ENCODE data around the gene TIMP2.
"Not testable (repeated sequence)": the region's sequence is repeated elsewhere in the genome, so short reads cannot be mapped to it uniquely, and the experiment has no call there.

TIMP2 gene

GRCh38 chr17:78884148-78884825, 40.9 kb downstream of the TIMP2 start:
- no peaks in the 10 kb centered on the region for H3K27me3 ChIP-seq (ENCODE audit: low read depth, low read length)
- H3K9me3 ChIP-seq (ENCODE audit: control insufficient read depth in 1 of 2, low read length in 2 of 2): no peaks in the 10 kb centered on the region
- H3K4me1 ChIP-seq (ENCODE audit: control insufficient read depth in 1 of 2, insufficient read depth in 2 of 2, low read length in 2 of 2): peaks cover 9 to 74% of the 10 kb centered on the region in 2 donors
- H3K36me3 ChIP-seq (ENCODE audit: control insufficient read depth in 1 of 2, insufficient read depth in 2 of 2, low read length in 2 of 2): no peaks in the 10 kb centered on the region
- H3K4me3 ChIP-seq (ENCODE audit: low read depth in 1 of 2, low read length in 2 of 2): peak overlapping the region; percentile 26 to 52
- peak overlapping the region; percentile 80 for H3K27ac ChIP-seq (ENCODE audit: low read length)

DNA sequence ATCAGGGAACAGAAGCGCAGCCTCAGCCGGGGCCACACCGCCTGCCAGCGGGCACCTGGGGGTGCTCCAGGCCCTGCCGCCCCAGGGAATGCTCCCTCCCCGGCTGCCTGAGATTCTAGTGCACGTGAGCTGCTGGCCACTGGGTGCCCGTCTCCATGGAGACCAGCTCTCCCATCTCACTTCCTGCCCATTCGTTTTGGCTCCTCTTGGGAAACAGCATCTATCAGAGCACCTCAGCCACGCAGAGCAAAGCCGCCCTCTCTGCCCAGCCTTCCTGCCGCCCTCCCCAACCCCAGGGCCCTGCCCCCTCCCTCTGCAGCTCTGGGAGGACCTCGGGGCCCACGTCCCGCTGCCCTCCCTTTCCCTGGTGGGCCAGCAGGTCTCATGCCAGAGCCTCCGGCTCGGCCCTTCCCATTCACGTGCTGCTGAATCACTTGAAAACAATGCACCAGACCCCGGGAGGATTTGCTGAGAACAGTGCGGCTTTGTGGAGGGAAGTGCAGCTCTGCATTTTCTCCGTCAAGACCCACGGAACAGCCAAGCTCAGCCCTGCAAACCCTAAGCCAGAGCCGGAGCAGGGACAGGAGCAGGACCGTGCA, 41.6 kb downstream of the TIMP2 start:
- peak overlapping the region; percentile 26 to 52 for H3K4me3 ChIP-seq (ENCODE audit: low read depth in 1 of 2, low read length in 2 of 2)
- H3K27ac ChIP-seq (ENCODE audit: low read length): peak overlapping the region; percentile 80
- H3K36me3 ChIP-seq (ENCODE audit: control insufficient read depth in 1 of 2, insufficient read depth in 2 of 2, low read length in 2 of 2): no peaks in the 10 kb centered on the region
- H3K4me1 ChIP-seq (ENCODE audit: control insufficient read depth in 1 of 2, insufficient read depth in 2 of 2, low read length in 2 of 2): peaks cover 15 to 77% of the 10 kb centered on the region in 2 donors
- H3K27me3 ChIP-seq (ENCODE audit: low read depth, low read length): no peaks in the 10 kb centered on the region
- H3K9me3 ChIP-seq (ENCODE audit: control insufficient read depth in 1 of 2, low read length in 2 of 2): no peaks in the 10 kb centered on the region

- Histone ChIP-seq H3K9me3 (ENCODE audit: control insufficient read depth in 1 of 2, low read length in 2 of 2) (no peaks in the 10 kb centered on the region), H3K36me3 (ENCODE audit: control insufficient read depth in 1 of 2, insufficient read depth in 2 of 2, low read length in 2 of 2) (no peaks in the 10 kb centered on the region), H3K27ac (ENCODE audit: low read length) (peak overlapping the region; percentile 80), H3K27me3 (ENCODE audit: low read depth, low read length) (no peaks in the 10 kb centered on the region), H3K4me1 (ENCODE audit: control insufficient read depth in 1 of 2, insufficient read depth in 2 of 2, low read length in 2 of 2) (peaks cover 15 to 80% of the 10 kb centered on the region in 2 donors), H3K4me3 (ENCODE audit: low read depth in 1 of 2, low read length in 2 of 2) (peak overlapping the region in 1 of 2 donors; percentile 52)
Measured at GRCh38 chr17:78883089-78883532, 42.1 kb downstream of the TIMP2 start.

DNA sequence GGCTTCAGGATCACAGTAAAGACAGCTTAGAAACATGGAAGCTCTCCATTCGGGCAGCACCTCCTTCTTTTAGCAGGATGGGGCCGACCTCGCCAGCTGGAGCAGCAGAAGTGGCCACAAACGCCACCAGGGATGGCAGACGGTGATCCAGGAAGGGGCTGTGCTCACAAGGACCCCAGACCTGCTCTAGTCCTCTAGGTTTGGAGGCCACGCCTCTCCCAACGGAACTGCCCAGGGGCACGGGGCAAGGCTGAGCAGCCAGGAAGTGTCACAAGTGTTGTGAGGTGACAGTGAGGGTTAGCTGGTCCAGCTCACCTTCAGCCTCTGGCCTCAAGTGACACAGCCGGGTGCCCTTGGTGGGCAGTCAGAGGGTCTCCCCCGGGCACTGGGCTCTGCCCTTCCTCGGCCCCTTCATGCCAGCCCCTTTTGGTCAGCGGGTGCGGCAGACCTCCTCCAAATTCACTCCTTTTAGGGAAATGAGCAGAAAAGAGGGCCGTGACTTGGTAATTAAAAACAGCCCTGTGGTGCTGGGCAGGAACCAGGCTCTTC, 42.6 kb downstream of the TIMP2 start:
- Histone ChIP-seq H3K9me3 (ENCODE audit: control insufficient read depth in 1 of 2, low read length in 2 of 2) (no peaks in the 10 kb centered on the region), H3K4me3 (ENCODE audit: low read depth in 1 of 2, low read length in 2 of 2) (peak overlapping the region in 1 of 2 donors; percentile 52), H3K27ac (ENCODE audit: low read length) (peak overlapping the region; percentile 80), H3K36me3 (ENCODE audit: control insufficient read depth in 1 of 2, insufficient read depth in 2 of 2, low read length in 2 of 2) (peaks cover 0 to 3% of the 10 kb centered on the region in 2 donors), H3K4me1 (ENCODE audit: control insufficient read depth in 1 of 2, insufficient read depth in 2 of 2, low read length in 2 of 2) (peaks cover 15 to 80% of the 10 kb centered on the region in 2 donors), H3K27me3 (ENCODE audit: low read depth, low read length) (no peaks in the 10 kb centered on the region)

- Histone ChIP-seq H3K27ac (ENCODE audit: low read length) (peak overlapping the region; percentile 83), H3K9me3 (ENCODE audit: control insufficient read depth in 1 of 2, low read length in 2 of 2) (no peaks in the 10 kb centered on the region), H3K36me3 (ENCODE audit: control insufficient read depth in 1 of 2, insufficient read depth in 2 of 2, low read length in 2 of 2) (peaks cover 0 to 3% of the 10 kb centered on the region in 2 donors), H3K27me3 (ENCODE audit: low read depth, low read length) (no peaks in the 10 kb centered on the region), H3K4me3 (ENCODE audit: low read depth in 1 of 2, low read length in 2 of 2) (peak overlapping the region; percentile 30 to 37), H3K4me1 (ENCODE audit: control insufficient read depth in 1 of 2, insufficient read depth in 2 of 2, low read length in 2 of 2) (peaks cover 18 to 76% of the 10 kb centered on the region in 2 donors)
Measured at GRCh38 chr17:78879635-78880186, 45.5 kb downstream of the TIMP2 start.

DNA sequence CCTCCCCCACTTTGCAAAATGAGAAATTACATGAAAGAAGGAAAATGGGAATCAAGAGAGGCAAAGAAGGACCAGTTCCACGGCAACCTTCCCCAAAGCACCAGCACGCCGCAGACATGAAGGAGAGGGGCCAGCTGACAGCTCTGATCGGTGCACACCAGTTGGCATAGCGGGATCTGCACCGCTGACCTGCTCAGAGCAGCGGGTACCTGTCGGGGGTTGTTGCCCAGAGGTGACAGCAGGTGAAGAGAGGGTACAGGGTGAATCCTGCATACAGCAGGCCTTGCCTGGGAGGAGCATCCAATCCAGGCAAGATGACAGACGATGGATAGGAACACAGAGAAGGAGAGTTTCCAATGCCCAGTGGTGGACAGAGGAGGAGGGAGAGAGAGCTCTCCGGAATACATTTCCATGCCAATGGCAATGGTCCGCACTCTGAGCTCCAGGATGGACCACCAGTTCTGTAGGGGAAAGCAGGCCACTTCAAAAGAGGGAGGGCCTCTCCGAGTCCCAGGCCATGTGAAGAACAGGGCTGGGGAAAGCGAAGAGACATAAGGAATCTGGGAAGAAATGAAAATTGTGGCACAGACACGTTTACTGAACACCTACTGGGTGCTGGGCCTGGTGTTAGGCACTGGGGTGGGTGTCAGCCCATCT, 46.2 kb downstream of the TIMP2 start:
- Histone ChIP-seq H3K36me3 (ENCODE audit: control insufficient read depth in 1 of 2, insufficient read depth in 2 of 2, low read length in 2 of 2) (peaks cover 0 to 3% of the 10 kb centered on the region in 2 donors), H3K4me3 (ENCODE audit: low read depth in 1 of 2, low read length in 2 of 2) (peak overlapping the region in 1 of 2 donors; percentile 30), H3K4me1 (ENCODE audit: control insufficient read depth in 1 of 2, insufficient read depth in 2 of 2, low read length in 2 of 2) (peaks cover 11 to 75% of the 10 kb centered on the region in 2 donors), H3K27me3 (ENCODE audit: low read depth, low read length) (no peaks in the 10 kb centered on the region), H3K9me3 (ENCODE audit: control insufficient read depth in 1 of 2, low read length in 2 of 2) (no peaks in the 10 kb centered on the region), H3K27ac (ENCODE audit: low read length) (peak overlapping the region; percentile 83)

- Histone ChIP-seq H3K4me3 (ENCODE audit: low read depth in 1 of 2, low read length in 2 of 2) (no peak overlapping the region), H3K9me3 (ENCODE audit: control insufficient read depth in 1 of 2, low read length in 2 of 2) (no peaks in the 10 kb centered on the region), H3K27me3 (ENCODE audit: low read depth, low read length) (no peaks in the 10 kb centered on the region), H3K27ac (ENCODE audit: low read length) (no peak overlapping the region), H3K36me3 (ENCODE audit: control insufficient read depth in 1 of 2, insufficient read depth in 2 of 2, low read length in 2 of 2) (peaks cover 3% of the 10 kb centered on the region in 2 donors), H3K4me1 (ENCODE audit: control insufficient read depth in 1 of 2, insufficient read depth in 2 of 2, low read length in 2 of 2) (peaks cover 11 to 75% of the 10 kb centered on the region in 2 donors)
Measured at GRCh38 chr17:78878261-78878660, 46.9 kb downstream of the TIMP2 start.

GRCh38 chr17:78876954-78877517, 48.2 kb downstream of the TIMP2 start:
- H3K9me3 ChIP-seq (ENCODE audit: control insufficient read depth in 1 of 2, low read length in 2 of 2); H3K27ac ChIP-seq (ENCODE audit: low read length); H3K27me3 ChIP-seq (ENCODE audit: low read depth, low read length); H3K4me3 ChIP-seq (ENCODE audit: low read depth in 1 of 2, low read length in 2 of 2): not testable (repeated sequence)
- Histone ChIP-seq H3K36me3 (ENCODE audit: control insufficient read depth in 1 of 2, insufficient read depth in 2 of 2, low read length in 2 of 2) (peaks cover 8 to 16% of the 10 kb centered on the region in 2 donors), H3K4me1 (ENCODE audit: control insufficient read depth in 1 of 2, insufficient read depth in 2 of 2, low read length in 2 of 2) (peaks cover 11 to 62% of the 10 kb centered on the region in 2 donors)

DNA sequence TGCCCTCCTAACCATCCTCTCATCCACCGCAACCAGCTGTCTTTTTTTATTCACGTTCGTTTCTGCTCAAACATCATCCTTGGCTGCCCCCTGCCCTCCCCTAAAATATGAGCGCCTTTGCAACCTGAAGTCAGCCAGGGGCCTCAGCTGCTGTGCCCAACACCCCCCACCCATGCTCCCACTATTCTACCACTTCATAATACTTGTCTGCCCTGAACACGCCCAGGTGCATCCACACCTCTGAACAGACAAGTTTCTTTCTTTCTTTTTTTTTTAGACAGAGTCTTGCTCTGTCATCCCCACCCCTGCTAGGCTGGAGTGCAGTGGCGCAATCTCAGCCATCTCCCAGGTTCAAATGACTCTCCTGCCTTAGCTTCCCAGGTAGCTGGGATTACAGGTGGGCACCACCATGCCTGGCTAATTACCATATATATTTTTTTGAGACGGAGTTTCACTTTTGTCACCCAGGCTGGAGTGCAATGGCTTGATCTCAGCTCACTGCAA, 49.0 kb downstream of the TIMP2 start:
- Histone ChIP-seq H3K4me3 (ENCODE audit: low read depth in 1 of 2, low read length in 2 of 2) (no peak overlapping the region), H3K36me3 (ENCODE audit: control insufficient read depth in 1 of 2, insufficient read depth in 2 of 2, low read length in 2 of 2) (peaks cover 11 to 17% of the 10 kb centered on the region in 2 donors), H3K9me3 (ENCODE audit: control insufficient read depth in 1 of 2, low read length in 2 of 2) (no peaks in the 10 kb centered on the region), H3K4me1 (ENCODE audit: control insufficient read depth in 1 of 2, insufficient read depth in 2 of 2, low read length in 2 of 2) (peaks cover 11 to 55% of the 10 kb centered on the region in 2 donors), H3K27ac (ENCODE audit: low read length) (peak overlapping the region; percentile 23), H3K27me3 (ENCODE audit: low read depth, low read length) (no peaks in the 10 kb centered on the region)

GRCh38 chr17:78875363-78876093, 49.7 kb downstream of the TIMP2 start:
- Histone ChIP-seq H3K9me3 (ENCODE audit: control insufficient read depth in 1 of 2, low read length in 2 of 2) (no peaks in the 10 kb centered on the region), H3K27me3 (ENCODE audit: low read depth, low read length) (no peaks in the 10 kb centered on the region), H3K4me3 (ENCODE audit: low read depth in 1 of 2, low read length in 2 of 2) (no peak overlapping the region), H3K36me3 (ENCODE audit: control insufficient read depth in 1 of 2, insufficient read depth in 2 of 2, low read length in 2 of 2) (peaks cover 17 to 23% of the 10 kb centered on the region in 2 donors), H3K27ac (ENCODE audit: low read length) (peak overlapping the region; percentile 23), H3K4me1 (ENCODE audit: control insufficient read depth in 1 of 2, insufficient read depth in 2 of 2, low read length in 2 of 2) (peaks cover 11 to 49% of the 10 kb centered on the region in 2 donors)
